Endodermal cell (in vitro differentiated cells): ENCODE measurements around the gene E2F7. TPM values are rescaled to one million over a fixed set of nuclear protein-coding genes. Genes with fewer than 3 reads are reported as not detected.

Experiments used
- DNase-seq: peaks from one replicate; pipeline ENCODE4 v3.0.0-alpha.2; 2017
- H3K27ac ChIP-seq: 2 replicates; pipeline ENCODE4 v1.5.1; 2013; ENCODE audit warnings: mild to moderate bottlenecking, low read depth, low read length, moderate library complexity
- H3K27me3 ChIP-seq: 2 replicates; pipeline ENCODE4 v1.6.1; 2013; ENCODE audit warnings: mild to moderate bottlenecking, low read length, moderate library complexity; ENCODE audit not compliant: insufficient read depth, control insufficient read depth, poor library complexity, severe bottlenecking
- H3K36me3 ChIP-seq: 2 replicates; pipeline ENCODE4 v1.7.0; 2013; ENCODE audit warnings: mild to moderate bottlenecking, low read length, moderate library complexity; ENCODE audit not compliant: control insufficient read depth, insufficient read depth
- H3K4me1 ChIP-seq: one replicate; pipeline ENCODE4 v1.7.0; 2013; ENCODE audit warnings: low read length; ENCODE audit not compliant: control insufficient read depth, insufficient read depth
- H3K4me3 ChIP-seq: 2 replicates; pipeline ENCODE4 v1.5.1; 2013; ENCODE audit warnings: mild to moderate bottlenecking, low read length, moderate library complexity
- H3K9ac ChIP-seq: 2 replicates; pipeline ENCODE4 v1.6.1; 2013; ENCODE audit warnings: mild to moderate bottlenecking, low read length, moderate library complexity; ENCODE audit not compliant: poor library complexity, severe bottlenecking; ENCODE audit errors: extremely low read depth
- H3K9me3 ChIP-seq: 2 replicates; pipeline ENCODE4 v1.6.1; 2013; ENCODE audit warnings: mild to moderate bottlenecking, low read length, moderate library complexity; ENCODE audit not compliant: control insufficient read depth
- H3K27ac Mint-ChIP-seq: 2 replicates; pipeline ENCODE4 v1.8.0; 2020; ENCODE audit warnings: mixed read lengths
- H3K27me3 Mint-ChIP-seq: 2 replicates; pipeline ENCODE4 v1.8.0; 2021; ENCODE audit warnings: mild to moderate bottlenecking, mixed read lengths; ENCODE audit not compliant: insufficient read depth
- H3K36me3 Mint-ChIP-seq: 2 replicates; pipeline ENCODE4 v1.8.0; 2020; ENCODE audit warnings: low read depth, mixed read lengths
- H3K4me1 Mint-ChIP-seq: 2 replicates; pipeline ENCODE4 v1.8.0; 2020; ENCODE audit warnings: mixed read lengths
- H3K4me3 Mint-ChIP-seq: 2 replicates; pipeline ENCODE4 v1.8.0; 2020; ENCODE audit warnings: mild to moderate bottlenecking, moderate library complexity, mixed read lengths
- H3K9me3 Mint-ChIP-seq: 2 replicates; pipeline ENCODE4 v1.8.0; 2020; ENCODE audit warnings: mild to moderate bottlenecking, mixed read lengths
- WGBS, 2 experiments: methylation state at CpG; one replicate each; pipeline versions ENCODE4 v1.1.5 to v1.1.7; 2013; ENCODE audit warnings: missing lambda C conversion rate in 2 of 2, mixed read lengths in 1 of 2; ENCODE audit not compliant: insufficient coverage in 1 of 2, insufficient read length in 1 of 2; 5-methylcytosine and 5-hydroxymethylcytosine counted together
- total RNA-seq, 2 donors: library from RNA; stranded (reverse); fragmentation: NEBNext Ultra II Directional in 1 of 2; extraction: Animal tissue kit (Norgen Biotek cat#: 25700) in 1 of 2; gene quantifications; 2 replicates in 1 of 2; 3 replicates in 1 of 2; pipeline ENCODE4 v1.2.1, GENCODE V29; 2021
- TF ChIP-seq, protein P1 (sequence below): fragments of 200-600 bp; sonication (generic); conservative IDR thresholded peaks from 2 replicates; pipeline ENCODE4 v1.5.0; 2021; ENCODE audit warnings: antibody characterized with exemption, mild to moderate bottlenecking

The E2F7 gene
- total RNA-seq, 2 donors from 2014 or later = 21.0 to 21.2 TPM

DNA sequence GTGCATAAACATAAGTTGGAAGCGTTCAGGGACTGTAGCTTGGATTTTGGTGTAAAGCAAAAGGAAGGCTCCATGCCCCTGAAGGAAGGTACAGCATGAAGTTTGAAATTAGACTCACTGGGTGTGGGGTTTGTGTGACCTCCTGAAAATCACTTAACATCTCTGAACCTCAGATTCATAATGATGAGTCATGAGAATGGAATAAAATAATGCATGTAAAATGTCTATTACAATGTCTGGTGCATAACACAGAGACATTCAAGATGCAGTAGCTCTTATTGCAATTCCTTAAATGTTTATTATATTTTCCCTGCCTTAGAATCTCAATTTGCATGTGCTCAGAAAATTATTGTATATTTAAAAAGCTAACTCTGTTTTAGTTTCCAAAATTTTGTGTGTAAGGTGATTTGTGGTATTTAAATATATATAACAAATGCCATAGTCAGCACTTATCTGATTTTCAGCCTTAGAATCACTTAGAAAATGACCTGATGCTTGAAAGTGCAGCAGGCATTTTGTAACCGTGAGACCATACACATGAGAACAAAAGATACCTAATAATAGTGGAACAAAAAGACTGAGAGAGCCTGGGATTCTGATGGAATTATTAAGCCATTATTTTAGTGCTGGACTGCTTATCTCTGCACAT, 66.3 kb downstream of the E2F7 start:
- Mint-ChIP-seq H3K27ac (no peak overlapping the region), H3K9me3 (no peaks in the 10 kb centered on the region)
- no peaks in the 10 kb centered on the region for H3K4me1 ChIP-seq

DNA sequence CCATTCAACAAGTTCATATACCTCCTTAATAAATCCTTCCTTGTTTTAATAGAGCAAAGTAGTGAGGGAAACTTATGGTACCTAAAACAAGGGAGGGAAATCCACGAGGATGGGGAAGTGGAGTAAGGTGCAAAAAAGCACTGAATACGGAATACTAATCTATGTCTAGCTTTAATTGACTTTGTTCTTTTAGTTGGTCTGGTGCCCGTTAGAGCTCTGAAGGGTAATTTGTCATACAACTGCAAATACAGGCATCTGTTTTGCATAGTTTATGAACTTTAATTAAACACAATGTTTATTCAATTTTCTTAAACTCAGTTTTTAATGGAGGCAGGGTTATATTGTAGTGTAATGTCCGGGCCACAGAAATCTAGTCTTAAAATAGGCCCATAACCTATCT, 67.0 kb downstream of the E2F7 start:
- Mint-ChIP-seq H3K9me3 (no peaks in the 10 kb centered on the region), H3K36me3 (no peaks in the 10 kb centered on the region)

More for the DNA sequence above, 66.3 kb downstream of the E2F7 start:
- Mint-ChIP-seq H3K4me3 (no peak overlapping the region), H3K36me3 (no peaks in the 10 kb centered on the region), H3K27me3 (no peaks in the 10 kb centered on the region), H3K4me1 (no peaks in the 10 kb centered on the region)
- WGBS, 2 experiments = 82 to 100% methylated on average over 1 to 2 of the region's 2 CpGs
- TF ChIP-seq, protein P1, sequence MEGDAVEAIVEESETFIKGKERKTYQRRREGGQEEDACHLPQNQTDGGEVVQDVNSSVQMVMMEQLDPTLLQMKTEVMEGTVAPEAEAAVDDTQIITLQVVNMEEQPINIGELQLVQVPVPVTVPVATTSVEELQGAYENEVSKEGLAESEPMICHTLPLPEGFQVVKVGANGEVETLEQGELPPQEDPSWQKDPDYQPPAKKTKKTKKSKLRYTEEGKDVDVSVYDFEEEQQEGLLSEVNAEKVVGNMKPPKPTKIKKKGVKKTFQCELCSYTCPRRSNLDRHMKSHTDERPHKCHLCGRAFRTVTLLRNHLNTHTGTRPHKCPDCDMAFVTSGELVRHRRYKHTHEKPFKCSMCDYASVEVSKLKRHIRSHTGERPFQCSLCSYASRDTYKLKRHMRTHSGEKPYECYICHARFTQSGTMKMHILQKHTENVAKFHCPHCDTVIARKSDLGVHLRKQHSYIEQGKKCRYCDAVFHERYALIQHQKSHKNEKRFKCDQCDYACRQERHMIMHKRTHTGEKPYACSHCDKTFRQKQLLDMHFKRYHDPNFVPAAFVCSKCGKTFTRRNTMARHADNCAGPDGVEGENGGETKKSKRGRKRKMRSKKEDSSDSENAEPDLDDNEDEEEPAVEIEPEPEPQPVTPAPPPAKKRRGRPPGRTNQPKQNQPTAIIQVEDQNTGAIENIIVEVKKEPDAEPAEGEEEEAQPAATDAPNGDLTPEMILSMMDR = no peak
- Histone ChIP-seq H3K4me3 (no peak overlapping the region), H3K36me3 (no peaks in the 10 kb centered on the region), H3K9ac (no peak overlapping the region), H3K27ac (no peak overlapping the region), H3K27me3 (no peaks in the 10 kb centered on the region), H3K9me3 (no peaks in the 10 kb centered on the region)
- no peak for DNase-seq

DNA sequence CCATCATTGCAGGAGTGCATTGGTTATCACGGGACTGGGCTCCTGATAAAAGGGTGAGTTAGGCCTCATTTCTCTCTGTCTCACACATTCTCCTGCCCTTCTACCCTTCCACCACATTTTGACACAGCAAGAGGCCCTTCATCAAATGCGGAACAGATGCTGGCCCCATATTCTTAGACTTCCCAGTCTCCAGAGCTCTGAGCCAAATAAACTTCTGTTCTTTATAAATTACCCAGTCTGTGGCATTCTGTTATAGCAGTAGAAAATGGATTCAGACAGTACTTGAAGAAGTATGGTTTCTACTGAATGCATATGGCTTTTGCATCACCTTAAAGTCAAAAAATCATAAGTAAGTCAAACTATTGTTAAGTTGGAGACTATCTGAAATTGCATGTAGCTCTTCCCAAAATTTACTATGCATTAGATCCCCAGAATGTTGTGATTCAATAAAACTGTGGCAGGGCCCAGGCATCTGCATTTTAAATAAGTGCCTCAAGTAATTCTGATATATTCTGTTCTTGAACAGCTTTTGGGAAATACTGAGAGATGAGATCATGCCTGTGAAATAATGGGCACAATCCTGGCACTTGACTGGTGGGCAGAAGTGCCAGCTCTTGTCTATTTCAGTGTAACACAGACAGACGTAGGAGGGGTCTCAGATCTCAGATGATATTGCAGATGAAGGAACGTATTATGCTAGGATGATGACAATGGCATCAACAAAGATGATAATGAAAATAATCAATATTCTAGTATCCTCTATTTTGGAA, 68.2 kb downstream of the E2F7 start:
- Mint-ChIP-seq H3K9me3 (no peaks in the 10 kb centered on the region), H3K4me1 (no peaks in the 10 kb centered on the region), H3K27me3 (no peaks in the 10 kb centered on the region), H3K36me3 (no peaks in the 10 kb centered on the region), H3K4me3 (no peak overlapping the region), H3K27ac (no peak overlapping the region)
- TF ChIP-seq, protein P1 = no peak
- no peak overlapping the region for H3K9ac ChIP-seq
- no peaks in the 10 kb centered on the region for H3K27me3 ChIP-seq
- no peak for DNase-seq
- H3K4me3 ChIP-seq = no peak overlapping the region
- H3K4me1 ChIP-seq = no peaks in the 10 kb centered on the region
- WGBS, 2 experiments = 86 to 96% methylated on average over 1 to 4 of the region's 4 CpGs
- H3K9me3 ChIP-seq = no peaks in the 10 kb centered on the region
- no peaks in the 10 kb centered on the region for H3K36me3 ChIP-seq
- no peak overlapping the region for H3K27ac ChIP-seq

More for the DNA sequence above, 67.0 kb downstream of the E2F7 start:
- Mint-ChIP-seq H3K27me3 (no peaks in the 10 kb centered on the region), H3K4me1 (no peaks in the 10 kb centered on the region), H3K4me3 (no peak overlapping the region), H3K27ac (no peak overlapping the region)
- 45% methylated on average over 3 of the region's 4 CpGs; no CpG with 5 or more reads in 1 of the 2 experiments for WGBS, 2 experiments
- Histone ChIP-seq H3K9ac (no peak overlapping the region), H3K9me3 (no peaks in the 10 kb centered on the region), H3K27ac (no peak overlapping the region), H3K4me1 (no peaks in the 10 kb centered on the region), H3K4me3 (no peak overlapping the region), H3K36me3 (no peaks in the 10 kb centered on the region), H3K27me3 (no peaks in the 10 kb centered on the region)
- no peak for DNase-seq
- TF ChIP-seq, protein P1 = no peak
